K562 (cell line): ENCODE results near the gene ZNF581. TPM values are rescaled to one million over a fixed set of nuclear protein-coding genes. Genes with fewer than 3 reads are reported as not detected.

Experiments
- BRF1 ChIP-seq: IDR thresholded peaks from 3 replicates; pipeline ENCODE4 v1.6.1; 2011; ENCODE audit warnings: borderline replicate concordance, mild to moderate bottlenecking; ENCODE audit not compliant: insufficient read length; ENCODE audit errors: extremely low read depth
- CBX2 ChIP-seq: fragments of 200-600 bp; sonication (generic); IDR thresholded peaks from one replicate; pipeline ENCODE4 v1.6.1; 2012; ENCODE audit warnings: mild to moderate bottlenecking, low read length, inconsistent platforms; ENCODE audit not compliant: insufficient read depth, poor library complexity, severe bottlenecking
- CEBPG ChIP-seq, 3 experiments: fragments of 200-800 bp in 1 of 3; sonication (Bioruptor generic) in 1 of 3; sonication (generic) in 1 of 3; formaldehyde crosslinking in 1 of 3; IDR thresholded peaks in 2 of 3; conservative IDR thresholded peaks in 1 of 3; 2 replicates each; pipeline versions ENCODE4 v1.6.1 to v1.8.0; 2016 to 2022; ENCODE audit warnings: missing compliant biosample characterization in 2 of 3, missing genetic modification characterization in 2 of 3, mild to moderate bottlenecking in 1 of 3, missing genetic modification reagents in 1 of 3
- DNMT1 ChIP-seq: fragments of 450-650 bp; IDR thresholded peaks from 2 replicates; pipeline ENCODE4 v1.6.1; 2016; ENCODE audit warnings: antibody characterized with exemption, mild to moderate bottlenecking
- E2F3 ChIP-seq: fragments of 250-450 bp; sonication (Bioruptor Pico); IDR thresholded peaks from 2 replicates; pipeline ENCODE4 v1.4.0; 2020; ENCODE audit warnings: mild to moderate bottlenecking
- E4F1 ChIP-seq: fragments of 250-450 bp; sonication (Bioruptor Pico); IDR thresholded peaks from 2 replicates; pipeline ENCODE4 v1.5.0; 2021; ENCODE audit warnings: mild to moderate bottlenecking, borderline replicate concordance
- GATAD2A ChIP-seq: fragments of 450-650 bp; IDR thresholded peaks from 2 replicates; pipeline ENCODE4 v1.6.1; 2017
- HDAC3 ChIP-seq: fragments of 450-650 bp; IDR thresholded peaks from 2 replicates; pipeline ENCODE4 v1.6.1; 2018; ENCODE audit warnings: borderline replicate concordance, mild to moderate bottlenecking, moderate library complexity; ENCODE audit not compliant: partially characterized antibody
- MCM5 ChIP-seq: fragments of 450-650 bp; IDR thresholded peaks from 2 replicates; pipeline ENCODE4 v1.6.1; 2016; ENCODE audit warnings: low read depth
- NELFE ChIP-seq: IDR thresholded peaks from 2 replicates; pipeline ENCODE4 v1.6.1; 2011; ENCODE audit warnings: mild to moderate bottlenecking; ENCODE audit not compliant: insufficient read depth, insufficient read length
- NFYB ChIP-seq: IDR thresholded peaks from 2 replicates; pipeline ENCODE4 v1.6.1; 2011; ENCODE audit warnings: mild to moderate bottlenecking, moderate library complexity; ENCODE audit not compliant: insufficient read length; ENCODE audit errors: extremely low read depth
- NR2C1 ChIP-seq, 2 experiments: fragments of 450-650 bp; IDR thresholded peaks; 2 replicates each; pipeline ENCODE4 v1.6.1; 2017; ENCODE audit warnings: mild to moderate bottlenecking in 2 of 2, antibody characterized with exemption in 1 of 2, inconsistent platforms in 1 of 2, missing compliant biosample characterization in 1 of 2, missing genetic modification characterization in 1 of 2
- RAD21 ChIP-seq, 2 experiments: fragments of 250-450 bp in 1 of 2; fragments of 450-650 bp in 1 of 2; sonication (Bioruptor Pico) in 1 of 2; formaldehyde crosslinking in 1 of 2; IDR thresholded peaks in 1 of 2; conservative IDR thresholded peaks in 1 of 2; 2 replicates each; pipeline versions ENCODE4 v1.4.0 to v1.8.0; 2020 to 2022; ENCODE audit warnings: mild to moderate bottlenecking in 2 of 2, moderate library complexity in 1 of 2
- RBM15 ChIP-seq: fragments of 200-400 bp; formaldehyde crosslinking; IDR thresholded peaks from 2 replicates; pipeline ENCODE4 v1.6.1; 2018; ENCODE audit warnings: mild to moderate bottlenecking, low read length, moderate library complexity; ENCODE audit not compliant: insufficient read depth
- SAP30 ChIP-seq: fragments of 200-600 bp; sonication (generic); IDR thresholded peaks from 2 replicates; pipeline ENCODE4 v1.6.1; 2012; ENCODE audit warnings: borderline replicate concordance, low read depth, mild to moderate bottlenecking, moderate library complexity, low read length, control low read depth, inconsistent platforms; ENCODE audit not compliant: insufficient read depth, poor library complexity, severe bottlenecking
- SMC3 ChIP-seq: conservative IDR thresholded peaks from 2 replicates; pipeline ENCODE4 v1.6.1; 2011; ENCODE audit warnings: low read depth, low read length, improper control_type of control experiment; ENCODE audit not compliant: insufficient read depth
- TARDBP ChIP-seq: fragments of 450-650 bp; IDR thresholded peaks from 2 replicates; pipeline ENCODE4 v1.6.1; 2016
- TEAD2 ChIP-seq: fragments of 450-650 bp; IDR thresholded peaks from 2 replicates; pipeline ENCODE4 v1.6.1; 2016; ENCODE audit warnings: missing genetic modification characterization, control low read depth, missing compliant biosample characterization
- THRAP3 ChIP-seq: fragments of 450-650 bp; IDR thresholded peaks from 2 replicates; pipeline ENCODE4 v1.6.1; 2016; ENCODE audit warnings: mild to moderate bottlenecking, inconsistent platforms, borderline replicate concordance
- ZNF175 ChIP-seq: fragments of 200-800 bp; sonication (Bioruptor generic); IDR thresholded peaks from 2 replicates; pipeline ENCODE4 v1.6.1; 2016; ENCODE audit warnings: low read depth, mild to moderate bottlenecking, missing genetic modification characterization, missing compliant biosample characterization
- ZNF224 ChIP-seq: sonication (generic); formaldehyde crosslinking; IDR thresholded peaks from 2 replicates; pipeline ENCODE4 v1.8.0; 2022; ENCODE audit warnings: mild to moderate bottlenecking, missing genetic modification reagents
- ZNF263 ChIP-seq: sonication (generic); formaldehyde crosslinking; IDR thresholded peaks from 2 replicates; pipeline ENCODE4 v1.8.0; 2022; ENCODE audit warnings: mild to moderate bottlenecking, missing genetic modification reagents, borderline replicate concordance
- ZNF75A ChIP-seq: fragments of 450-650 bp; formaldehyde crosslinking; IDR thresholded peaks from 2 replicates; pipeline ENCODE4 v1.4.0; 2020; ENCODE audit warnings: mild to moderate bottlenecking
- polyA plus RNA-seq, 8 experiments: library from polyadenylated mRNA; depleted of rRNA in 4 of 8; stranded (reverse) in 5 of 8; unstranded in 3 of 8; fragments of >200 nt; fragmentation: Nextera tagmentation in 2 of 8; fragmentation: Illumina TruSeq in 1 of 8; extraction: Ambion mirVana in 2 of 8; extraction: Trizol in 1 of 8; gene quantifications; 2 replicates each; pipeline versions ENCODE4 v1.2.1 to v1.2.3, GENCODE V29; 2011 to 2014; ENCODE audit warnings: inconsistent platforms in 1 of 8, missing spikeins in 1 of 8
- total RNA-seq, 7 experiments: library from RNA; depleted of rRNA in 6 of 7; stranded (reverse); fragments of >200 nt in 6 of 7; fragmentation: Illumina TruSeq in 2 of 7; extraction: Trizol in 2 of 7; gene quantifications; 2 replicates each; pipeline versions ENCODE4 v1.2.1 to v1.2.3, GENCODE V29; 2011 to 2021; ENCODE audit warnings: low replicate concordance in 1 of 7

The ZNF581 gene
- total and polyA plus RNA-seq, 9 of the 15 experiments (the other 6 are each of a cell fraction or from before 2014, with no cell fraction given) = 2.4 to 39.4 (median 15.4) TPM

GRCh38 chr19:55654868-55655647 is 11.6 kb downstream of the ZNF581 start, which contains the start of gene U2AF2 (continued):
- TF ChIP-seq SMC3 (no peak), RAD21 (CRISPR knock-in tag; conservative IDR thresholded peaks at IDR 0.05 in 1 of 2, IDR thresholded peaks at IDR 0.05 in 1 of 2) (0 out of 4 replicates have a peak, but pooled peaks of 1 of the 2 experiments have one; percentile 13), ZNF75A (no peak), MCM5 (no peak), NR2C1 (IDR thresholded peaks at IDR 0.05) (no peak), NR2C1 (tag; IDR thresholded peaks at IDR 0.05) (peak; percentile 25; the same call in 1 of the 2 replicates), E2F3 (CRISPR knock-in tag) (peak; percentile 86), TARDBP (0 out of 2 replicates have a peak, but pooled peaks have one; percentile 44), DNMT1 (no peak), GATAD2A (peak; percentile 84), SAP30 (peak; percentile 88), ZNF175 (CRISPR knock-in tag) (no peak; the same call in 1 of the 2 replicates), NELFE (no peak), THRAP3 (no peak), CEBPG (CRISPR knock-in tag; IDR thresholded peaks at IDR 0.05) (no peak), CEBPG (tag; conservative IDR thresholded peaks at IDR 0.05 in 1 of 2, IDR thresholded peaks at IDR 0.05 in 1 of 2) (no peak), CBX2 (no peak), NFYB (no peak), ZNF263 (CRISPR knock-in tag) (peak; percentile 62), E4F1 (CRISPR knock-in tag) (no peak), TEAD2 (tag) (no peak), HDAC3 (no peak), ZNF224 (CRISPR knock-in tag) (no peak), RBM15 (no peak), BRF1 (no peak)
